GM12878 (cell line): ENCODE measurements around the gene TCP11L2. TPM values are rescaled to one million over a fixed set of nuclear protein-coding genes. Genes with fewer than 3 reads are reported as not detected.

Experiments used
- ATAC-seq: fragments of 200-7000 bp; cut with Tn5 transposase; 3 replicates; pipeline ENCODE4 v1.9.1; 2020; ENCODE audit warnings: mild to moderate bottlenecking, moderate library complexity
- BruUV-seq: library from RNA; stranded (reverse); fragments of 400-500 nt; replicated peaks from 2 replicates; lab custom pipeline; 2021; lab: Mats Ljungman, UMichigan
- CTCF ChIA-PET: fragments of 300-600 bp; sonication (Branson Sonifier 250); formaldehyde crosslinking; extraction: SDS; loops from one replicate; lab custom pipeline; 2021; ENCODE audit warnings: inconsistent platforms; lab: Yijun Ruan, JAX
- POLR2A ChIA-PET: fragments of 350-600 bp; formaldehyde crosslinking; extraction: SDS; loops from one replicate; lab custom pipeline; 2021; ENCODE audit warnings: inconsistent platforms; lab: Charles Lee
- RAD21 ChIA-PET: fragments of 300-600 bp; sonication (Branson Sonifier 250); formaldehyde crosslinking; loops from one replicate; lab custom pipeline; 2023; ENCODE audit warnings: antibody characterized with exemption; ENCODE audit not compliant: unreplicated experiment; lab: Charles Lee
- SMC1A ChIA-PET: fragments of 300-600 bp; sonication (Branson Sonifier 250); formaldehyde crosslinking; loops from one replicate; lab custom pipeline; 2023; ENCODE audit not compliant: unreplicated experiment, uncharacterized antibody; lab: Charles Lee
- DNase-seq: peaks from one replicate; pipeline ENCODE4 v3.0.0-alpha.2; 2011; ENCODE audit warnings: low read depth, low spot score
- FAIRE-seq: peaks from 3 replicates; lab custom pipeline; 2011; peaks lifted over from hg19 to GRCh38; lab: Jason Lieb, UNC
- H2AFZ ChIP-seq: 2 replicates; pipeline ENCODE4 v1.6.0; 2011; ENCODE audit warnings: low read depth, low read length, control low read depth; ENCODE audit not compliant: control insufficient read depth
- H3K27ac ChIP-seq: 2 replicates; pipeline ENCODE4 v1.5.1; 2011; ENCODE audit warnings: control low read depth; ENCODE audit not compliant: control insufficient read depth, insufficient read depth
- H3K27me3 ChIP-seq, 2 experiments: replicated peaks in 1 of 2; 2 replicates each; pipeline versions ENCODE4 v1.6.0 to v1.6.1; 2011; ENCODE audit warnings: low read length in 1 of 2; ENCODE audit not compliant: control insufficient read depth in 2 of 2, insufficient read depth in 2 of 2
- H3K36me3 ChIP-seq, 2 experiments: 2 replicates each; pipeline ENCODE4 v1.5.1; 2011; ENCODE audit warnings: low read length in 1 of 2; ENCODE audit not compliant: control insufficient read depth in 2 of 2, insufficient read depth in 2 of 2
- H3K4me1 ChIP-seq: 2 replicates; pipeline ENCODE4 v1.6.1; 2011; ENCODE audit warnings: mild to moderate bottlenecking, low read length, moderate library complexity, mixed read lengths; ENCODE audit not compliant: control insufficient read depth, insufficient read depth
- H3K4me2 ChIP-seq: 2 replicates; pipeline ENCODE4 v1.6.0; 2011; ENCODE audit warnings: control low read depth; ENCODE audit not compliant: control insufficient read depth, insufficient read depth
- H3K4me3 ChIP-seq: fragments of 200-600 bp; sonication (generic); 2 replicates; pipeline ENCODE4 v1.5.1; 2016
- H3K79me2 ChIP-seq: 2 replicates; pipeline ENCODE4 v1.6.0; 2011; ENCODE audit warnings: low read length; ENCODE audit not compliant: control insufficient read depth, insufficient read depth
- H3K9ac ChIP-seq: 2 replicates; pipeline ENCODE4 v1.8.0; 2011; ENCODE audit warnings: low read length, control low read depth, mixed read lengths; ENCODE audit not compliant: control insufficient read depth, insufficient read depth
- H3K9me3 ChIP-seq: replicated peaks from 3 replicates; pipeline ENCODE4 v1.5.1; 2011; ENCODE audit warnings: mild to moderate bottlenecking, low read length; ENCODE audit not compliant: control insufficient read depth, insufficient read depth
- H4K20me1 ChIP-seq: 2 replicates; pipeline ENCODE4 v1.6.0; 2011; ENCODE audit not compliant: control insufficient read depth, insufficient read depth
- BACH1 ChIP-seq: fragments of 450-650 bp; IDR thresholded peaks from 2 replicates; pipeline ENCODE4 v1.6.1; 2017; ENCODE audit warnings: mild to moderate bottlenecking, borderline replicate concordance
- CBFB ChIP-seq: IDR thresholded peaks from 2 replicates; pipeline ENCODE4 v1.6.1; 2016; ENCODE audit warnings: antibody characterized with exemption, low read depth
- NFYB ChIP-seq: IDR thresholded peaks from 2 replicates; pipeline ENCODE4 v1.6.1; 2011; ENCODE audit warnings: low read depth, mild to moderate bottlenecking, low read length, improper control_type of control experiment, moderate library complexity; ENCODE audit not compliant: insufficient read depth
- RUNX3 ChIP-seq: IDR thresholded peaks from 2 replicates; pipeline ENCODE4 v1.6.1; 2012; ENCODE audit warnings: low read length, inconsistent platforms
- WGBS: methylation state at CpG from one replicate; pipeline ENCODE4 v1.1.6; 2016; ENCODE audit warnings: low lambda C conversion rate; ENCODE audit not compliant: insufficient replicate concordance, insufficient coverage; ENCODE audit errors: missing lambda C conversion rate; 5-methylcytosine and 5-hydroxymethylcytosine counted together
- in situ Hi-C: fragments of 300-500 bp; cut with MboI; formaldehyde crosslinking; loops from 9 replicates; pipeline ENCODE4 v1.14.3; 2018; ENCODE audit warnings: mixed read lengths
- intact Hi-C: fragments of 100-400 bp; cut with micrococcal nuclease; formaldehyde crosslinking; loops from one replicate; pipeline ENCODE4 v1.14.2; 2022; ENCODE audit not compliant: unreplicated experiment
- polyA plus RNA-seq, 11 experiments: library from polyadenylated mRNA; depleted of rRNA in 4 of 11; unstranded in 6 of 11; stranded (reverse) in 5 of 11; fragments of >200 nt; fragmentation: Nextera tagmentation in 4 of 11; fragmentation: Illumina TruSeq in 1 of 11; extraction: Ambion mirVana in 4 of 11; extraction: Trizol in 1 of 11; gene quantifications; 1 replicate in 1 of 11; 2 replicates in 10 of 11; pipeline versions ENCODE4 v1.2.1 to v1.2.3, GENCODE V29; 2011 to 2016; ENCODE audit warnings: inconsistent platforms in 2 of 11, missing spikeins in 2 of 11, low read depth in 1 of 11
- total RNA-seq, 4 experiments: library from RNA; depleted of rRNA in 3 of 4; stranded (reverse); fragments of >200 nt in 3 of 4; fragmentation: Illumina TruSeq in 1 of 4; extraction: Trizol in 1 of 4; gene quantifications; 2 replicates each; pipeline versions ENCODE4 v1.2.1 to v1.2.3, GENCODE V29; 2013 to 2021
- TF ChIP-seq, protein P1 (sequence below): IDR thresholded peaks from 2 replicates; pipeline ENCODE4 v1.6.1; 2012; ENCODE audit warnings: low read depth, low read length, improper control_type of control experiment
- TF ChIP-seq, protein P2 (sequence below): fragments of 450-650 bp; IDR thresholded peaks from 2 replicates; pipeline ENCODE4 v1.6.1; 2017; ENCODE audit warnings: borderline replicate concordance
- TF ChIP-seq, protein P3 (sequence below): fragments of 450-650 bp; IDR thresholded peaks from 2 replicates; pipeline ENCODE4 v1.6.1; 2017; ENCODE audit warnings: mild to moderate bottlenecking, moderate library complexity

Gene TCP11L2
- total and polyA plus RNA-seq, 10 of the 15 experiments (the other 5 are each of a cell fraction or from before 2014, with no cell fraction given): 0.18 to 5.0 (median 0.90) TPM

DNA sequence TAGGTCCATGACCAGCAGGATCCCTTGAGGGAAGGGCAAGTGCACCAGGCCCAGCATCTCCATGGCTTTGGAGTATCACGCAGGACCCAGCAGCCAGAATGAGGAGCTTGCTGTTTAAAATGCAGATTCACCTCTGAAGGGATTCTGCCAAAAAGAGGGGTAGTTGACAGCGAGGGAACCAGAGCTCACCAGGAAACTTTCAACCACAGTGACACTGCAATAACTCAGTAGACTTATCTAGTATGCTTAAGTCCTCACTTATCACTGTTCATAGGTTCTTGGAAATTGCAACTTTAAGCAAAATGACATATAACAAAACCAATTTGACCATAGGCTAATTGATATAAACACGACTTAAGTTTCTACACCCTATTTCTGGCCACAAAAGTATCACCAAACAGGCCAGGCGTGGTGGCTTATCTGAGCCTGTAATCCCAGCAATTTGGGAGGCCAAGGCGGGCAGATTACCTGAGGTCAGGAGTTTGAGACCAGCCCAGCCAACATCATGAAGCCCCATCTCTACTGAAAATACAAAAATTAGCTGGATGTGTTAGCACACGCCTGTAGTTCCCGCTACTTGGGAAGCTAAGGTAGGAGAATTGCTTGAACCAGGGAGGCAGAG is 33.3 kb upstream of the TCP11L2 start:
- H3K27ac ChIP-seq: no peak overlapping the region
- SMC1A ChIA-PET: interaction anchor here (0.7 to 1.9 kb wide), 3 partner anchors 11 to 18 kb away, joined by 3 to 4 read pairs (median 3); no protein-coding TSS in a partner anchor
- H3K4me3 ChIP-seq: no peak overlapping the region
- TF ChIP-seq BACH1: no peak
- DNase-seq (no peak), ATAC-seq (no peak), FAIRE-seq (no peak)
- intact Hi-C loops: no loop called here
- POLR2A ChIA-PET: interaction anchor here (0.6 to 0.7 kb wide), 2 partner anchors 24 to 1362 kb away, joined by 3 to 6 read pairs; no protein-coding TSS in a partner anchor
- RAD21 ChIA-PET: interaction anchor here (1.0 kb wide), 1 partner anchor 9 kb away, joined by 3 read pairs; no protein-coding TSS in a partner anchor
- no peaks in the 10 kb centered on the region for H3K9me3 ChIP-seq
- no peaks in the 10 kb centered on the region for H3K4me1 ChIP-seq
- CTCF ChIA-PET: interaction anchor here (0.9 to 3.6 kb wide), 4 partner anchors 11 to 43 kb away, joined by 3 to 12 read pairs (median 6); no protein-coding TSS in a partner anchor
- H3K4me2 ChIP-seq: no peak overlapping the region
- no TSS peak for BruUV-seq
- no peak overlapping the region for H3K9ac ChIP-seq
- H2AFZ ChIP-seq: no peak overlapping the region
- in situ Hi-C loops: no loop called here
- no peaks in the 10 kb centered on the region for H3K36me3 ChIP-seq
- WGBS: 80% methylated on average over 7 of the region's 7 CpGs
- no peaks in the 10 kb centered on the region for H4K20me1 ChIP-seq
- H3K27me3 ChIP-seq: no peaks in the 10 kb centered on the region
- no peaks in the 10 kb centered on the region for H3K79me2 ChIP-seq

DNA sequence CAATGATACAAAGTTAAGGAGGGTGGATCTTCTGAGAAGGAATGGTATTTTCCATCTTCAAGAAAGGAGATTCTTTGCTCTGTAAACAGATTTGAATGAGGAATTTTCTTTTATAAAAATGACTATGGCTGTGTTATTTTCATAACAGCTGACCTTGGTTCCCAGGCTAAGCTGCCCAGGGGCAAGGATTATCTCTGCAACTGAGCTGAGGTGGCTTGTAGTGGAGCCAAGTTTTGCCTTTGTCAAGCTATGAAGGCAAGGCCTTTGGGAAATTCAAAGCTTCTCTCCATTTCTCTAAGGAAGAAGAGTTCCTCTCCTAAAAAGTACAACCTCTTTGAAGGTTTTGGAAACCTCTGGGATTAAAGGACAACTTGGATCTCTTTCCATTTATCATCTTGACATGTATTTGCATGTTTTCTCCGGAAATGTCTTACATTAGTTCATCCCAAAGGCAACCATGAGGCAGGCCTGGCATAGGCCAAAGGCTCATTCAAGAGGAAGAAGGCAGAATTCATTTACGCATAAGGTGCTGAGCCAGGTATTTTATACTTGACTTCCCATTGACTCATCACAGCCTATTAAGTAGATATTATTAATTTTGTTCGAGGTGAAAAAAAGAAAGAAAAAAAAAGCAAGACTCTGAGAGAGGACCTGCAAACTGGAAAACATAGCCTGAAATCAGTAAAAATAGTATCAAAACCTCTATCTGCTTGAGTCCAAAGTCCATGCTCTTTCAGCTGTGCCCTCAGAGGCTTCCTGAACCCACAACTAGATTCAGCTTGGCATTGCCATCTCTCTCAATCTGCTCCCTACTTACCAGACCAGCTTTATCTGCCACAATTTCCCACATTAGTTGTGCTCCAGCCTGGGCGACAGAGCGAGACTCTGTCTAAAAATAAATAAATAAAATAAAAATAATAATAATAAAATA is 30.7 kb upstream of the TCP11L2 start:
- CTCF ChIA-PET: interaction anchor here (0.6 to 3.6 kb wide), 4 partner anchors 11 to 978 kb away, joined by 3 to 17 read pairs (median 8); no protein-coding TSS in a partner anchor
- Histone ChIP-seq H3K4me3 (no peak overlapping the region), H3K27ac (no peak overlapping the region), H3K79me2 (no peaks in the 10 kb centered on the region), H3K4me1 (peaks cover 22% of the 10 kb centered on the region), H3K4me2 (no peak overlapping the region), H3K9ac (no peak overlapping the region), H2AFZ (no peak overlapping the region), H4K20me1 (no peaks in the 10 kb centered on the region), H3K9me3 (no peaks in the 10 kb centered on the region), H3K27me3 (no peaks in the 10 kb centered on the region), H3K36me3 (no peaks in the 10 kb centered on the region)
- SMC1A ChIA-PET: interaction anchor here (1.1 to 1.9 kb wide), 5 partner anchors 8 to 48 kb away, joined by 3 to 5 read pairs (median 4); no protein-coding TSS in a partner anchor
- in situ Hi-C loops: no loop called here
- WGBS: 64% methylated on average over 5 of the region's 5 CpGs
- no peak for ATAC-seq
- BruUV-seq: no TSS peak
- no peak for FAIRE-seq
- RAD21 ChIA-PET: no interaction called here
- intact Hi-C loops: no loop called here
- DNase-seq: no peak
- POLR2A ChIA-PET: interaction anchor here (0.5 kb wide), 1 partner anchor 564 kb away, joined by 3 read pairs; no protein-coding TSS in a partner anchor
- TF ChIP-seq, protein P1, sequence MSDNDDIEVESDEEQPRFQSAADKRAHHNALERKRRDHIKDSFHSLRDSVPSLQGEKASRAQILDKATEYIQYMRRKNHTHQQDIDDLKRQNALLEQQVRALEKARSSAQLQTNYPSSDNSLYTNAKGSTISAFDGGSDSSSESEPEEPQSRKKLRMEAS: no peak
- TF ChIP-seq, protein P2, sequence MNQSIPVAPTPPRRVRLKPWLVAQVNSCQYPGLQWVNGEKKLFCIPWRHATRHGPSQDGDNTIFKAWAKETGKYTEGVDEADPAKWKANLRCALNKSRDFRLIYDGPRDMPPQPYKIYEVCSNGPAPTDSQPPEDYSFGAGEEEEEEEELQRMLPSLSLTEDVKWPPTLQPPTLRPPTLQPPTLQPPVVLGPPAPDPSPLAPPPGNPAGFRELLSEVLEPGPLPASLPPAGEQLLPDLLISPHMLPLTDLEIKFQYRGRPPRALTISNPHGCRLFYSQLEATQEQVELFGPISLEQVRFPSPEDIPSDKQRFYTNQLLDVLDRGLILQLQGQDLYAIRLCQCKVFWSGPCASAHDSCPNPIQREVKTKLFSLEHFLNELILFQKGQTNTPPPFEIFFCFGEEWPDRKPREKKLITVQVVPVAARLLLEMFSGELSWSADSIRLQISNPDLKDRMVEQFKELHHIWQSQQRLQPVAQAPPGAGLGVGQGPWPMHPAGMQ: no peak
- TF ChIP-seq CBFB: no peak
- TF ChIP-seq, protein P3, sequence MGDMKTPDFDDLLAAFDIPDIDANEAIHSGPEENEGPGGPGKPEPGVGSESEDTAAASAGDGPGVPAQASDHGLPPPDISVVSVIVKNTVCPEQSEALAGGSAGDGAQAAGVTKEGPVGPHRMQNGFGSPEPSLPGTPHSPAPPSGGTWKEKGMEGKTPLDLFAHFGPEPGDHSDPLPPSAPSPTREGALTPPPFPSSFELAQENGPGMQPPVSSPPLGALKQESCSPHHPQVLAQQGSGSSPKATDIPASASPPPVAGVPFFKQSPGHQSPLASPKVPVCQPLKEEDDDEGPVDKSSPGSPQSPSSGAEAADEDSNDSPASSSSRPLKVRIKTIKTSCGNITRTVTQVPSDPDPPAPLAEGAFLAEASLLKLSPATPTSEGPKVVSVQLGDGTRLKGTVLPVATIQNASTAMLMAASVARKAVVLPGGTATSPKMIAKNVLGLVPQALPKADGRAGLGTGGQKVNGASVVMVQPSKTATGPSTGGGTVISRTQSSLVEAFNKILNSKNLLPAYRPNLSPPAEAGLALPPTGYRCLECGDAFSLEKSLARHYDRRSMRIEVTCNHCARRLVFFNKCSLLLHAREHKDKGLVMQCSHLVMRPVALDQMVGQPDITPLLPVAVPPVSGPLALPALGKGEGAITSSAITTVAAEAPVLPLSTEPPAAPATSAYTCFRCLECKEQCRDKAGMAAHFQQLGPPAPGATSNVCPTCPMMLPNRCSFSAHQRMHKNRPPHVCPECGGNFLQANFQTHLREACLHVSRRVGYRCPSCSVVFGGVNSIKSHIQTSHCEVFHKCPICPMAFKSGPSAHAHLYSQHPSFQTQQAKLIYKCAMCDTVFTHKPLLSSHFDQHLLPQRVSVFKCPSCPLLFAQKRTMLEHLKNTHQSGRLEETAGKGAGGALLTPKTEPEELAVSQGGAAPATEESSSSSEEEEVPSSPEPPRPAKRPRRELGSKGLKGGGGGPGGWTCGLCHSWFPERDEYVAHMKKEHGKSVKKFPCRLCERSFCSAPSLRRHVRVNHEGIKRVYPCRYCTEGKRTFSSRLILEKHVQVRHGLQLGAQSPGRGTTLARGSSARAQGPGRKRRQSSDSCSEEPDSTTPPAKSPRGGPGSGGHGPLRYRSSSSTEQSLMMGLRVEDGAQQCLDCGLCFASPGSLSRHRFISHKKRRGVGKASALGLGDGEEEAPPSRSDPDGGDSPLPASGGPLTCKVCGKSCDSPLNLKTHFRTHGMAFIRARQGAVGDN: no peak
- no peak for TF ChIP-seq RUNX3
- no peak for TF ChIP-seq NFYB
